IPS-NIHi7 (cell line): Measurements from ENCODE around the gene PTK6.
"Not testable (repeated sequence)": the region's sequence is repeated elsewhere in the genome, so short reads cannot be mapped to it uniquely, and the experiment has no call there.

Experiments
- DNase-seq: peaks from one replicate; pipeline ENCODE4 v3.0.0; 2012; ENCODE audit warnings: mixed read lengths; ENCODE audit errors: extremely low spot score

Gene PTK6

DNA sequence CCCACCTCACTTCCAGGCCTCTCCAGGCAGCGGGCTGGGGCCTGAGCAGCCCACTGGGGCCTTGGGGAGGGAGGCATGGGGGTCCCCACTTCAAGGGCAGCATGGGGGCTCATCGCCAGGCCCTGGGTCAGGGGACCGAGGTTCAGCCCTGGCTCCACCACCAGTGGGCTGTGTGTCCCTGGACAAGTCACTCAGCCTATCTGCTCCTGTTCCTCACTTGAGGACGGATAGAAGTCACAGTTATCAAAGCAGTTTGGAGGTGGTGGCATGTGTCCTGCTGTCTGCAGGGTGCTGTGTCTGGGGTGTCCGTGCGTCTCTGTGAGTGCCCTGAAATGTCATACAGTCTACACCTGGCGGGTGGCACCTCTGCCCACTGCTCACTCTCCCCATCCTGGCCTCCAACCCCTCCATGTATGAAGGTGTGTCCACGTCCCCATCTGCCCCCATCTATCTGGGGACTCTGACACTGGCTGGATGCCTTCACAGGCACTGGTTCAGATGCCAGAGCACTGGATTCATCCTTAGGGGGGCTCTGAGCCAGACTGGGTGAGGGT is 41.9 kb downstream of the PTK6 start:
- DNase-seq = no peak

DNA sequence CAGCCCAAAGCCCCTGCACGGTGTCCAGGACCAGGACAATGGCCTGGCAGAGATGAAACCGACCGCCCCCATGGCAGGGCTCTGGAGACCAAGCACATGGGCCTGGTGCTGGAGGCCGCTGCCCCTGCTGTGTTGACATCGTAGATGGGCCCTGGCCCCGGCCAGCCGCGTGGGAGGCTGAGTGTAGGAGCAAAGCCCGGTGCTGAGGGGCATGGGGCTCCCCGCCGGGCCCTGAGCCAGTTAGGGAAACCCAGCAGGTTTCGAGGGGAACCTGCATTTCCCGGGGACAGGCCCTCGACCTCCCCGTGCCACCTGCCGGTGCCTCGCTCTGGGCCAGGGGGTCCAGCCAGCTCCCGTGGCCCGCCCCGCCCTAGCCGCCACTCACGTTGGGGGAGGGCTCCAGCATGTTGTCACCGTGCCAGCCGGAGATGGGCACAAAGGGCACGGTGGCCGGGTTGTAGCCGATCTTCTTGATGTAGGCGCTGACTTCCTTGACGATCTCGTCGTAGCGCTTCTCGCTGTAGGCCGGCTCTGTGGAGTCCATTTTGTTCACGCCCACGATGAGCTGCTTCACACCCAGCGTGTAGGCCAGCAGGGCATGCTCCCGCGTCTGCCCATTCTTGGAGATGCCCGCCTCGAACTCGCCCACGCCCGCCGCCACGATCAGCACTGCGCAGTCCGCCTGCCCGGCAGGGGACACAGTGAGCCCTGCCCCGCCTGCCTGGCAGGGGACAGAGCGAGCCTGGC is 42.6 kb downstream of the PTK6 start:
- DNase-seq = no peak

DNA sequence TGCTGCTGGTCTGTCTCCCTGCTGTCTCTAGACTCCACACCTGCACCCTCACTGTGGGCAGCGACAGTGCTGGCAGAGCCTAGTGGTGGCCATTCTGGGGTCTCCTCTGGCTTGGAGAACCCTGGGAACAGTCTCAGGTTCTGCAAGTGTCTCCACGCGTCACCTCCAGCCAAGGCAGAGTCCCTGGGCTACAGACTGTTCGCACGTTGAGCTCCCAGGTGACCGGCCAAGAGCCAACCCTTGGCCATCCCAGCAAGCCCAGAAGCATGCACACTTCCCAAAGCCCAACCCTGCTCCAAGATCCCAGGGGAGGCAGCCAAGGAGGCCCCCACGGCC is 43.1 kb downstream of the PTK6 start:
- DNase-seq = no peak

DNA sequence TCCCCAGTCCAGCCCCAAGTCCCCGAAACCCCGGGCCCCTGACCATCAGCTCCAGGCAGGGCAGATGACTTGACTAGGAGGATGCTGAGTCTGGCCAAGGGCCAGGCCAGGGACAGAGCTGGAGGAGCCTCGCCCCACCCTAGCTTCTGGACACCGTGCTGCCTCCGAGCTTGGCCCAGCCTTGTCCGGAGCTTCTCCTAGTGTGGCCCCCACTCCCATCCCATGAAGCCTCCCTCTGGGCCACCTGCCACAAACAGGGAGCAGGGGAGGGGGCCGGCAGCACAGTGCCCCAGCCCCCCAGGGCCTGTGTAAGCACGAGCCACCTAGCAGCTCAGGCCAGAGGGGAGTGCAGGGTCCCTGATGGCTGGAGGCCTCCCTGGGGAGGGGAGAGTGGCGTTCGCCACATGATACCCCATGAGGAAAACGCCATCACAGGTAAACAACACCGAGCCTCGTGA is 43.6 kb downstream of the PTK6 start:
- DNase-seq = no peak

DNA sequence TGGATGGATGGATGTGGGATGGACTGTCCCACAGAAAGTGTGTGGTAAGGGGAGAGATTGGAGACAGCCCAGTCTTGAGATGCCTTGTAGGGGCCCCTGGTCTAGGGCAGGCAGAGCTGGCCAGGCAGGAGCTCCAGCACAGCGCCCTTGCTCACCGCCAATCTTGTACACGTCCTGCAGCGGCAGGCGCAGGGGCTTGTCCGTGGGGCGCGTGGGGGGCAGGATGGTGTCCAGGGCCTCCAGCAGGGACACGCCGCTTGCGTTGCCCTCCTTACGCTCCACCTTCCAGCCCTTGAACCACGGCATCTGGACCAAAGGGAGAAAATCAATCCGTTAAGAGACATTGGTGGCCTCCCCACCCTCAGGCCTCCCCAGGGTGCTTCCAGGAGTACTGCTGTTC is 44.2 kb downstream of the PTK6 start:
- DNase-seq = no peak

DNA sequence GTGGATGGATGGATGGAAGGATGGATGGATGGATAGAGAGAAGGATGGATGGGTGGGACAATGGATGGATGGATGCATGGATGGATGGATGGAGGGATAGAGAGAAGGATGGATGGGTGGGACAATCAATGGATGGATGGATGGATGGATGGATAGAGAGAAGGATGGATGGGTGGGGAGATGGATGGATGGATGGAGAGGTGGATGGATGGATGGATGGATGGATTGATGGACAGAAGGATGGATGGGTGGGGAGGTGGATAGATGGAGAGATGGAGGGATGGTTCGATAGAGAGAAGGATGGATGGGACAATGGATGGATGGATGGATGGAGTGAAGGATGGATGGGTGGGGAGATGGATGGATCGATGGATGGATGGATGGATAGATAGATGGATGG is 44.7 kb downstream of the PTK6 start:
- DNase-seq = no peak

DNA sequence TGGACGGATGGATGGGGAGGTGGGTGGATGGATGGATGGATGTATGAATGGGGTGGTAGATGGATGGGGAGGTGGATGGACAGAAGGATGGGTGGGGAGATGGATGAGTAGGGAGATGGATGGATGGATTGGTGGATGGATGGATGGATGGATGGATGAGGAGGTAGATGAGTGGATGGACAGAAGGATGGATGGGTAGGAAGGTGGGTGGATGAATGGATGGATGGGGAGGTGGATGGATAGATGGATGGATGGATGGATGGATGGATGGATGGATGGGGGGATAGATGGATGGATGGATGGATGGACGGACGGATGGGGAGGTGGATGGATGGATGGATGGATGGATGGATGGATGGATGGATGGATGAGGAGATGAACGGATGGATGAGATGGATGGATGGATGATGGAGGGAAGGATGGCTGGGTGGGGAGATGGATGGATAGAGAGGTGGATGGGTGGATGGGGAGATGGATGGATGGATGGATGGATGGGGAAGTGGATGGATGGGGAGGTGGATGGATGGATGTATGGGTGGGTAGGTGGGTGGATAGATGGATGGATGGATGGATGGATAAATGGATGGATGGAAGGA is 45.4 kb downstream of the PTK6 start:
- no peak for DNase-seq

DNA sequence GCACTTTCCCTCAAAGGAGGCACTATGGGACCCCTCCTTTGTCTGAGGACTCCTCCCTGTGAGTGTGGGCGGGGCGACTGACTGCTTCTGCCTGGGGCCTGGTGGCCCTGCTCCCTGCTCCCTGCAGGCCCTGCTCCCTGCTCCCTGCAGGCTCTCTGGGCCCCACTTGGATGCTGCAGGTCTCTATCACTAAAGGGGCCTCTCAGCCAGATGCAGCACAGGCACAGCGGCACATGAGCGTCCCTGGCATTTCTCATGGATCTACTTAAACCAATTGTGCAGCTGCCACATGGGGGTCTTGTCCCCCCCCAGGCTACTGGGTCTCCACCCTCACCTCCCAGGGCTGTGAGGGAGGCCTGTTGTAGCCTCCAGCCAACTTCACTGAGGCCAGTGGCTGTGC is 46.1 kb downstream of the PTK6 start:
- DNase-seq = no peak

DNA sequence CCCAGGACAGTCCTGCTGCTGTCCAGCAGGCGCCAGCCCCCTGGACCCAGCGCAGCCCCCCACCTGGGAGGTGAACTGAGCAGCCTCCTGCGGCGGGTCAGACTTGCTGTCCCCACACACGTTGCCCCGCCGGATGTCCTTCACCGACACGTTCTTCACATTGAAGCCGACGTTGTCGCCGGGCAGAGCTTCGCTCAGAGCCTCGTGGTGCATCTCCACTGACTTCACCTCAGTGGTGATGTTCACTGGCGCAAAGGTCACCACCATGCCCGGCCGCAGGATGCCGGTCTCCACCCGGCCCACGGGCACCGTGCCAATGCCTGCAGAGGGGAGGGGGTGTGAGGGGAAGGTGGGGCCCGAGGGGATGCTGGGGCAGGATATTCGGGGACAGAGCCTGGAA is 46.8 kb downstream of the PTK6 start:
- DNase-seq = no peak

DNA sequence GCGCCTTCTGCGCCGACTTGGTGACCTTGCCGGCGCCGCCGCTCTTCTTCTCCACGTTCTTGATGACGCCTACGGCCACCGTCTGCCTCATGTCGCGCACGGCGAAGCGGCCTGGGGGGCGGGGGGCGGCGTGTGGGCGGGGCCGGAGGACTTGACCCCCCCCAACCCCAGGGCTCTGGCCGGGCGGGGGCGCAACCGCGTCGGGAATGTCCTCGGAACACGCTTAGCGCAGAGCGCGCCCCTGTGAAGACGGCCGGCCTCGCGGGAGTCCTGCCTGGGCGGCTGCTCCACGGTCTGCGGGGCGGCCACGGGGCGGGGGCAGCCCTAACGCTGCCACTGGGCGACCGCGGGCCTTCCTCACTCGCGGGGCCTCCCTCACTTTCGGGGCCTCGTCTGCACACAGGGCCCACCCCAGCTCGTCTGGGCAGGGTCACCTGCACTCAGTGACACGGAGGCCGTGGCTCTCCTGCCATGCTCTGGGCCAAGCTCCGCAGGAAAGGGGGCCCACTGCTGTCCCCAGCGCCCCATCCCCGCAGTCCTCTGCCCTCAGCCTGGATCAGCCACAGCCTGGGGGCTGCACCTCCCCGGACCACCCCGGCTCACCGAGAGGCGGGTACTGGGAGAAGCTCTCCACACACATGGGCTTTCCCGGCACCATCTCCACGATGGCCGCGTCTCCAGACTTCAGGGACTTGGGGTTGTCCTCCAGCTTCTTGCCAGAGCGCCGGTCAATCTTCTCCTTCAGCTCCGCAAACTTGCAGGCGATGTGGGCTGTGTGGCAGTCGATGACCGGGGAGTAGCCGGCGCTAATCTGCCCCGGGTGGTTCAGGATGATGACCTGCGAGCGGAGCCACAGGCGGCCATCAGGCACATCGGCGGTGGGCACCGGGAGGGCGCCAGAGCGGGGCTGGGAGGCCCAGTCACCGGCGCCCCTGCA is 48.6 kb downstream of the PTK6 start:
- no peak for DNase-seq

DNA sequence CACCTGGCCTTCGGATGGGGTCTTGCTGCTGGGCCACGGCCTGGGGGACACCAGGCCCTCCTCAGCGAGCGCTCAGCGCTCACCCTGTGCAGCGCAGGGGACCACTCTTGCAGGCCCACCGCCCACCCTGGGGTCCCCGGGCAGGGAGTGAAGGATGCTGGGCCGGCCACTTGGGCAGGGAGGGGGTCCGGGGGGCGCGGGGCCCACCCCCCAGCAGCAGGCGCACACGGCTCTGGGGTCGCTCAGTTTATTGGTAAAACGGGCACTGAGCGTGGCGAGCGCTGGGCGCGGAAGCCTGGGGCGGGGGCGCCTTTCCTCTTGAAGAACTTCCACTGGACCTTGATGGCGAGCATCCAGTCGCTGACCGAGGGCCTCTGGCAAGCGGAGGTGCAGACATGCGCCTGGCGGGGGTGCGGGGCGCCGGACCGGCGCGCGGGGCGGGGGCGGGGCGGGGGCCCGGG is 49.4 kb downstream of the PTK6 start:
- no peak for DNase-seq

DNA sequence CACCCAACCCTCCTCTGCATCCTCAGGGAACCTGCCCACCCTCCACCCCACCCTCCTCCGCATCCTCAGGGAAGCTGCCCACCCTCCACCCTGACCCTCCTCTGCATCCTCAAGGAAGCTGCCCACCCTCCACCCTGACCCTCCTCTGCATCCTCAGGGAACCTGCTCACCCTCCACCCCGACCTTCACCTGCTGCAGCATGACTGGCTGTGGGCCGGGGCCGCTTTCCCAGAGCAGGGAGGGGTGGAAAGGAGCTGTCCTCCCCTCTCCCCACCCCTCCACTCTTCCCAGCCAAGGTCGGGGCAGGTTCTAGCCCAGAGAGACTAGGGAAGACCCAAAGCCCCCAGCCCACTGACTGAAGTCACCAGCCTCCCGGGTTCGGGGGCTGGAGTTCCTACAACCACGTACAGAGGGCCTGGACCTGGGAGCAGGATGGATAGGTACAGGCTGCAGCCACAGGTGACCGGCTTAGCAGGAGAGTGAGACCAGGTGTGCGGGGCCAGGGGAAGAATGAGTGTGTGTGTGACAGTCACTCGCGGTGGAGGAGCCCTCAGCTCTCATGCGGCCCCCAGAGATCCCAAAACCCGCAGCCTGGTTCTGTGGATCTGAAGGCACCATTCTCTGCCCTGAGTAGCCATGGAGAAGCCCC is 49.9 kb downstream of the PTK6 start:
- DNase-seq = no peak

DNA sequence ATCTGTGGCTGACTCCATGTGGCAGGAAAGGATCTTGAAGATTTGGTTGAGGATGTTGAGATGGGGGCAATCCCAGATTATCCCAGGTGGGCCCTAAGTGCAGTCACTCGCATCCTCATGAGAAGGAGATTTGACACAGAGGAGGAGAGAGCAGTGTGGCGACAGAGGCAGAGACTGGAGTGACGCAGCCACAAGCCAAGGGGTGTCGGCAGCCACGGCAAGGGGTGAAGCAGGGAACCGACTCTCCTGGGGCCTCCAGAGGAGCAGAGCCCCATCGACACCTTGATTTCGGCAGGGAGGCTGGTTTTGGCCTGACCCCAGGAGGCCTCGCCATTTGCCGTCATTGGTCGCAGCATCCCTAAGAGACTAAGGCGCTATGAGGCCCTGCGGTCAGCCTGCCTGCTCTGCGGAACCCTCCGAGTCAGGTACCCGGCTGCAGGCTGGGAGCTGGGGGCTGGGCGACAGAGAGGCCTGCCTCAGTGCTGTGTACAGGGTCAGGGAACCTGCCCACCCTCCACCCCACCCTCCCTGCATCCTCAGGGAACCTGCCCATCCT is 50.8 kb downstream of the PTK6 start:
- no peak for DNase-seq

DNA sequence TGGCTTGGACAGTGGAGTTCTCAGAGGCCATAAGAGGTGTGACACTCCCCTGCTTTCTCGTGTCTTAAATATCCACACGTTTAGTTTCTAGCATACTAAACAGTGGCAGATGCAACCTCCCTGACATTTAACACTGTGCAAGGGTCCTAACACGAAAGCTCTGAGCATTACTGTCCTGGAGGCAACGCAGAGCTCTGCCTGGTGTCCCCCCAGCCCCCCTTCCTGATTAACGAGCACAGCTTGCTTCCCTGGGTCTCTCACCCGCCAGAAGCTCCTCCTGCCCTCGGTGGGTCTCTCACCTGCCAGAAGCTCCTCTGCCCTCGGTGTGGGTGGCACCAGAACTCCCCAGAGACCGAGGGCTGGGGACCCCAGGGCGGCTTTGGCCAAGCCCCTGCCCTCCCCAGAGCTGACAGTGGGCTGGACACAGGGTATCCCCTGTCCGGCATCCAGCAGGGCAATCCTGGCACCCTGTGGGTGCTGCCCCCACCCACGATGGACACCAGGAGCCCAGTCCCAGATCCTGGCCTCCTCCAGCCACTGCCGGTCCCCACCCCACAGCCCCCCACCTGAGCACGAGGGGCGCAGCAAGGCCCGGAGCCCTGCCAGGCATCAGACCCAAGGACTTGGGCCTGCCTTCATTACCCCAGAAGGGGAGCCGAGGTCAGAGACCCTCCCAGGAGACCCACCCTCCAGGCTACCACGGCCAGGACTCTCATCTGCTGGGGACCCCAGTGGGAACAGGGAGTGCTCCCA is 52.3 kb downstream of the PTK6 start:
- DNase-seq = no peak

DNA sequence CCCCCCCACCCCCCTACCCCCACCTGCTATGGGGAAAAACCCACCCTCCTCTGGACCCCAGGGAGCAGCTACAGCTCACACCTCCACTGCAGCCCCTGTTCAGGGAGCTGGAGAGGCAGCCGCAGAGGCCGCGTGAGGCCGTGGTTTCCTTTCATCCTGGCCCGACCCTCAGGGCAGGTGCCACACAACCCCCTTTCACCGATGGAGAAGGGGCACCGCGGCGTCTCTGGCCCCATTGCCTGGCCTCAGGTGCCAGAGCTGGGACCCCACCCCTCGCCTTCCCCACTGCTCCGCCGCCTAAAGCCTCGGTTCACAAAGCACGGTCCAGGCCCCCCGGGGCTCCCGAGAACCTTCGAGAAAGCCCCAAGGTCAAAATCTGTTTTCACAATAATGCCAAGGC is 52.9 kb downstream of the PTK6 start:
- no peak for DNase-seq

DNA sequence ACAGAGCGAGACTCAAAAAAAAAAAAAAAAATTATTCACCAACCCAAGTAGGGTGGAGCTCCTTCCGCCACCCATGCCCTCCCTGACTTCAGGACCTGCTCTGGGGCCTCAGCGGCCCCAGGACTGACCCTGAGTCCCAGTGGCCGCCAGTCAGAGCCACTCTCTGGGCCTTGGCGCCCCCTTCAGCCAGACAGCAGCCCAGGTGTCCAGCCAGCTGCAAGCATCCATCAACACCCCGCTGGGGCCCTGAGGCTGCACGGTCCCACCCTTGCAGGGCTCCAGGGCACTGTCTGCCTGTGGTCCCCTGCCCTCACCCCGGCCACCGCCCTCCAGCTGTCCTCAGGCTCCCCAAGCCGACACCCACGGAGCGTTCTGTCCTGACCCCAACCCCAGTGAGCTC is 53.3 kb downstream of the PTK6 start:
- peak; percentile 69 for DNase-seq

DNA sequence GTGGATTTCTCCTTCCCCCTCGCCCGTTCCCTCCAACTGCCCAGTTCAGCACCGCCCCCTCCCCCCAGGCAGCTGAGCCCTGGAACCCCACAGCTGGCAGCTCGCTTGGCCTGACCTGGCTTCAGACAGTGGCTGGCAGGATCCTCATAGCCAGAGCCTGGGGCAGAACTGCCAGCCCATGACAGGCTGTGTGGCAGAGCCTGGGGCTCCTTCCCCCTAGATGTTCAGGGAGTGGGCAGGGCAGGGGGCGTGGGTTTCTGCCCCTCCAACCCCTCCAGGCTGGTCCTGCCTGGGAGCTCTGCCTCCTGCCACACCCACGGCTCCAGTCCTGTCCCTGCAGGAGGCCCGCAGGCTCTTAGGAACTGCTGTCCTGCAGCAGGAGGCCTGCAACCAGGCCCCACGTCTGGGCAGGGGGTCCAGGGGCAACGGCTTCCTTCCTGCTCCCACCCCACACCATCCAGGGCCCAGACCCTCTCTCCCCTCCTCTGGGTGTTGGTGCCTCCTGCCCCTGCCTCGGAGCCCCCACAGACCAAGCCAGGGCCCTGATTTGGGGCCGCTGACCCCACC is 55.1 kb downstream of the PTK6 start:
- DNase-seq = no peak

DNA sequence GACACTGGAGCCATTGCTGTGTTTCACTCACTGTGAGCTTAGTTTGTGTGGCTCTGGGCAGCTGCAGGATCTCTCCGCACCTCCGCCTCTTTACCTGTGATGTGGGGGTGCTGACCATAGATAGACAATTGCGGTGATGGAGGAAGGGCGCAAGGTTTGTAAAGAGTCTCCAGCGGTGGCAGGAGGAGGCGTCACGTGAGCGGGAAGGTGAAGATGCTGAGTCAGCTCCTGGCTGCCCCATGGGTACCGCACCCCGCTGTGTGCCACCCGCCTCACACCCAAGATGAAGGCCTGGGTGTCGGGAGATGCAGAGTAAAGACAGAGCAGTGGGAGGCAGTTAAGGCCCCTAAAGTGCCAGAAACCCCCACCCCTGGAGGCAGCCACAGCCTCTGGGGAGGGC is 55.7 kb downstream of the PTK6 start:
- no peak for DNase-seq

DNA sequence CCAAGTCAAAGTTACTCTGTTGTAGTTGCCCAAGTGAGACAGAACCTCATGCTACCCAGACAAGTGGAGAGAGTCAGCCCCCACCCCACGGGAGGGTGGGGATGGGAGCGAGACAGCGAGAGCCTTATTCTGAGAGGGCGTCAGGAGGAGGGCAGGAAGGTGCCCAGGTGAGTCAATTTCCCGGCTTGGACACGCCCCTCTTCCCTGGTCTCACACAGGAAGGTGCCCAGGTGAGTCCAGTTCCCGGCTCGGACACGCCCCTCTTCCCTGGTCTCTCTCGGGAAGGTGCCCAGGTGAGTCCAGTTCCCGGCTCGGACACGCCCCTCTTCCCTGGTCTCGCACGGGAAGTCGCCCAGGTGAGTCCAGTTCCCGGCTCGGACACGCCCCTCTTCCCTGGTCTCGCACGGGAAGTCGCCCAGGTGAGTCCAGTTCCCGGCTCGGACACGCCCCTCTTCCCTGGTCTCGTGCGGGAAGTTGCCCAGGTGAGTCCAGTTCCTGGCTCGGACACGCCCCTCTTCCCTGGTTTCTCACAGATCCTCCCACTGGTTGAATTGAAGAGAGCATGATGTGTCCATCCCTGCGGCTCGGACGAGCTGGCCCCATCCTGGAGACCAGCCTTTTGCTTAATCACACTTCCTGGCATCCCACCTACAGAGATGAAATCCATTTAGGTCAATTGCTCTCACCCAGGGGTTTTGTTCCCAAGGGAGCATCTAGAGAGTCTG is 57.3 kb downstream of the PTK6 start:
- not testable (repeated sequence) for DNase-seq
